Measurements from ENCODE around the gene ZDHHC12.

ZDHHC12 gene

DNA sequence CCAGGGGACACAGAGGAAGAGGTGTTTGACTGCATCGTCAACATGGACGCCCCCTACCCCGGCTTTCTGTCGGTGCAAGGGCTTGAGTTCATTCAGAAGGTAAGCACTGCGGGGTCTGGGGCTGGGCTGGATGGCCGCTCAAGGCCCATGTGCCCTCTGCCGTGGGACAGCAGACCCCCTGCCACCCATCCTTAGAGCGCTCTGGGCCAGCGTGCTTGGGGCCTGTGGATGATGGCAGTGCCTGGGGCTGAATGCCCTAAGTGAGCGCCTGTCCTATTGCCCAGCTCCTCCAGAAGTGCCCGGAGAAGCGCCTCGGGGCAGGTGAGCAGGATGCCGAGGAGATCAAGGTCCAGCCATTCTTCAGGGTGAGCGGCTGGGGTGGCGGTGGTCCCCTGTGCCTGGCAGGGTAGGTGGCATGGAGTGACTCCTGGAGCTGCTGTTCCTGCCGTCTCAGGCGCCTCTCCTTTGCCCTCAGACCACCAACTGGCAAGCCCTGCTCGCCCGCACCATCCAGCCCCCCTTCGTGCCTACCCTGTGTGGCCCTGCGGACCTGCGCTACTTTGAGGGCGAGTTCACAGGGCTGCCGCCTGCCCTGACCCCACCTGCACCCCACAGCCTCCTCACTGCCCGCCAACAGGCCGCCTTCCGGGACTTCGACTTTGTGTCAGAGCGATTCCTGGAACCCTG lies 3.9 kb downstream of the ZDHHC12 start:
- POLR2A ChIA-PET = interaction anchor here (0.6 to 1.1 kb wide), 2 partner anchors 14 to 210 kb away, joined by 3 read pairs; no protein-coding TSS in a partner anchor
- Histone ChIP-seq H3K9me3 (ENCODE audit: control insufficient read depth, insufficient read depth, low read depth, low read length) (no peaks in the 10 kb centered on the region), H3K36me3 (ENCODE audit: control insufficient read depth in 2 of 2, insufficient read depth in 1 of 2, low read length in 2 of 2) (peaks cover 3 to 47% of the 10 kb centered on the region in 2 experiments; a peak in 2 of 3 replicates), H3K4me3 (ENCODE audit: low read depth, low read length) (no peak overlapping the region), H3K4me1 (ENCODE audit: control insufficient read depth, insufficient read depth, low read length) (no peaks in the 10 kb centered on the region), H3K27ac (ENCODE audit: extremely low read depth, low read depth, low read length) (no peak overlapping the region)
- TF ChIP-seq, protein P1, sequence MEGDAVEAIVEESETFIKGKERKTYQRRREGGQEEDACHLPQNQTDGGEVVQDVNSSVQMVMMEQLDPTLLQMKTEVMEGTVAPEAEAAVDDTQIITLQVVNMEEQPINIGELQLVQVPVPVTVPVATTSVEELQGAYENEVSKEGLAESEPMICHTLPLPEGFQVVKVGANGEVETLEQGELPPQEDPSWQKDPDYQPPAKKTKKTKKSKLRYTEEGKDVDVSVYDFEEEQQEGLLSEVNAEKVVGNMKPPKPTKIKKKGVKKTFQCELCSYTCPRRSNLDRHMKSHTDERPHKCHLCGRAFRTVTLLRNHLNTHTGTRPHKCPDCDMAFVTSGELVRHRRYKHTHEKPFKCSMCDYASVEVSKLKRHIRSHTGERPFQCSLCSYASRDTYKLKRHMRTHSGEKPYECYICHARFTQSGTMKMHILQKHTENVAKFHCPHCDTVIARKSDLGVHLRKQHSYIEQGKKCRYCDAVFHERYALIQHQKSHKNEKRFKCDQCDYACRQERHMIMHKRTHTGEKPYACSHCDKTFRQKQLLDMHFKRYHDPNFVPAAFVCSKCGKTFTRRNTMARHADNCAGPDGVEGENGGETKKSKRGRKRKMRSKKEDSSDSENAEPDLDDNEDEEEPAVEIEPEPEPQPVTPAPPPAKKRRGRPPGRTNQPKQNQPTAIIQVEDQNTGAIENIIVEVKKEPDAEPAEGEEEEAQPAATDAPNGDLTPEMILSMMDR (tag by site-specific recombination; IDR thresholded peaks at IDR 0.05) = no peak
- TF ChIP-seq HOXD13 (CRISPR knock-in tag; IDR thresholded peaks at IDR 0.05; ENCODE audit: borderline replicate concordance) (no peak), ZNF157 (tag by site-specific recombination; IDR thresholded peaks at IDR 0.05) (no peak), GLIS1 (tag by site-specific recombination; IDR thresholded peaks at IDR 0.05) (no peak), GLIS2 (tag by site-specific recombination; IDR thresholded peaks at IDR 0.05) (peak; percentile 12; the same call in 1 of the 2 replicates), ZNF423 (tag by site-specific recombination; IDR thresholded peaks at IDR 0.05) (no peak)
- TF ChIP-seq, protein P2, sequence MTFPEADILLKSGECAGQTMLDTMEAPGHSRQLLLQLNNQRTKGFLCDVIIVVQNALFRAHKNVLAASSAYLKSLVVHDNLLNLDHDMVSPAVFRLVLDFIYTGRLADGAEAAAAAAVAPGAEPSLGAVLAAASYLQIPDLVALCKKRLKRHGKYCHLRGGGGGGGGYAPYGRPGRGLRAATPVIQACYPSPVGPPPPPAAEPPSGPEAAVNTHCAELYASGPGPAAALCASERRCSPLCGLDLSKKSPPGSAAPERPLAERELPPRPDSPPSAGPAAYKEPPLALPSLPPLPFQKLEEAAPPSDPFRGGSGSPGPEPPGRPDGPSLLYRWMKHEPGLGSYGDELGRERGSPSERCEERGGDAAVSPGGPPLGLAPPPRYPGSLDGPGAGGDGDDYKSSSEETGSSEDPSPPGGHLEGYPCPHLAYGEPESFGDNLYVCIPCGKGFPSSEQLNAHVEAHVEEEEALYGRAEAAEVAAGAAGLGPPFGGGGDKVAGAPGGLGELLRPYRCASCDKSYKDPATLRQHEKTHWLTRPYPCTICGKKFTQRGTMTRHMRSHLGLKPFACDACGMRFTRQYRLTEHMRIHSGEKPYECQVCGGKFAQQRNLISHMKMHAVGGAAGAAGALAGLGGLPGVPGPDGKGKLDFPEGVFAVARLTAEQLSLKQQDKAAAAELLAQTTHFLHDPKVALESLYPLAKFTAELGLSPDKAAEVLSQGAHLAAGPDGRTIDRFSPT (tag by site-specific recombination; IDR thresholded peaks at IDR 0.05) = peak; percentile 23; the same call in 1 of the 2 replicates
- CTCF ChIA-PET = no interaction called here

GRCh38 chr9:128718475-128718874 lies 5.5 kb downstream of the ZDHHC12 start:
- Histone ChIP-seq H3K4me1 (ENCODE audit: control insufficient read depth, insufficient read depth, low read length) (no peaks in the 10 kb centered on the region), H3K9me3 (ENCODE audit: control insufficient read depth, insufficient read depth, low read depth, low read length) (no peaks in the 10 kb centered on the region), H3K4me3 (ENCODE audit: low read depth, low read length) (no peak overlapping the region), H3K36me3 (ENCODE audit: control insufficient read depth in 2 of 2, insufficient read depth in 1 of 2, low read length in 2 of 2) (peaks cover 3 to 63% of the 10 kb centered on the region in 2 experiments; a peak in 2 of 3 replicates), H3K27ac (ENCODE audit: extremely low read depth, low read depth, low read length) (no peak overlapping the region)
- POLR2A ChIA-PET = interaction anchor here (0.6 to 1.2 kb wide), 4 partner anchors 11 to 602 kb away, joined by 3 to 6 read pairs (median 4); no protein-coding TSS in a partner anchor
- TF ChIP-seq KLF17 (tag by site-specific recombination; IDR thresholded peaks at IDR 0.05) (no peak), ZNF501 (tag by site-specific recombination; IDR thresholded peaks at IDR 0.05) (no peak), HOXA7 (CRISPR knock-in tag; IDR thresholded peaks at IDR 0.05; ENCODE audit: borderline replicate concordance) (no peak), KLF8 (tag by site-specific recombination; IDR thresholded peaks at IDR 0.05) (no peak)
- CTCF ChIA-PET = interaction anchor here (0.7 to 1.6 kb wide), 2 partner anchors 16 to 65 kb away, joined by 4 to 6 read pairs; partner anchors contain the start of gene PKN3

DNA sequence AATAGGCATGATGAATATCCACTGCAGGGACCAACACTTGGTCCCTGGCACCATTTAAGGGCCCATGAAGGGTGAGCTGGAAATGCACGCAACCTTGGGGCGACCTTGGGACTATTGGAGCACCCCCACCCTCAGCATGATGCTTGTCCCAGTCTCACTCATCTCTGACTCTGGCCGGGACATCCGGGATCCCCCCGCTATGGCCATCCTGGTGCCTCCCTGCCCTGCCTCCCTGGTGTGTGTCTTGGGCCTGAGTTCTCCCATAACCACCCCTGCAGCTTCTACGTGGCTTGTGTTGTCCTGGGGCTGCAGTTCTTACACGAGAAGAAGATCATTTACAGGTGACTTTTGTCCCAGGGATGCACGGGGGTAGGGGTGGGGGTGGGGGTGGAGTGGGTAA lies 5.9 kb downstream of the ZDHHC12 start:
- H3K9me3 ChIP-seq (ENCODE audit: control insufficient read depth, insufficient read depth, low read depth, low read length) = no peaks in the 10 kb centered on the region
- no peak overlapping the region for H3K27ac ChIP-seq (ENCODE audit: extremely low read depth, low read depth, low read length)
- TF ChIP-seq ZNF555 (tag by site-specific recombination; conservative IDR thresholded peaks at IDR 0.05) = no peak
- TF ChIP-seq ZBTB48 (tag by site-specific recombination; IDR thresholded peaks at IDR 0.05) = 0 out of 2 replicates have a peak, but pooled peaks have one; percentile 13
- TF ChIP-seq, protein P3, sequence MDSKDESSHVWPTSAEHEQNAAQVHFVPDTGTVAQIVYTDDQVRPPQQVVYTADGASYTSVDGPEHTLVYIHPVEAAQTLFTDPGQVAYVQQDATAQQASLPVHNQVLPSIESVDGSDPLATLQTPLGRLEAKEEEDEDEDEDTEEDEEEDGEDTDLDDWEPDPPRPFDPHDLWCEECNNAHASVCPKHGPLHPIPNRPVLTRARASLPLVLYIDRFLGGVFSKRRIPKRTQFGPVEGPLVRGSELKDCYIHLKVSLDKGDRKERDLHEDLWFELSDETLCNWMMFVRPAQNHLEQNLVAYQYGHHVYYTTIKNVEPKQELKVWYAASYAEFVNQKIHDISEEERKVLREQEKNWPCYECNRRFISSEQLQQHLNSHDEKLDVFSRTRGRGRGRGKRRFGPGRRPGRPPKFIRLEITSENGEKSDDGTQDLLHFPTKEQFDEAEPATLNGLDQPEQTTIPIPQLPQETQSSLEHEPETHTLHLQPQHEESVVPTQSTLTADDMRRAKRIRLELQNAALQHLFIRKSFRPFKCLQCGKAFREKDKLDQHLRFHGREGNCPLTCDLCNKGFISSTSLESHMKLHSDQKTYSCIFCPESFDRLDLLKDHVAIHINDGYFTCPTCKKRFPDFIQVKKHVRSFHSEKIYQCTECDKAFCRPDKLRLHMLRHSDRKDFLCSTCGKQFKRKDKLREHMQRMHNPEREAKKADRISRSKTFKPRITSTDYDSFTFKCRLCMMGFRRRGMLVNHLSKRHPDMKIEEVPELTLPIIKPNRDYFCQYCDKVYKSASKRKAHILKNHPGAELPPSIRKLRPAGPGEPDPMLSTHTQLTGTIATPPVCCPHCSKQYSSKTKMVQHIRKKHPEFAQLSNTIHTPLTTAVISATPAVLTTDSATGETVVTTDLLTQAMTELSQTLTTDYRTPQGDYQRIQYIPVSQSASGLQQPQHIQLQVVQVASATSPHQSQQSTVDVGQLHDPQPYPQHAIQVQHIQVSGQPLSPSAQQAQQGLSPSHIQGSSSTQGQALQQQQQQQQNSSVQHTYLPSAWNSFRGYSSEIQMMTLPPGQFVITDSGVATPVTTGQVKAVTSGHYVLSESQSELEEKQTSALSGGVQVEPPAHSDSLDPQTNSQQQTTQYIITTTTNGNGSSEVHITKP (tag by site-specific recombination; IDR thresholded peaks at IDR 0.05) = peak; percentile 81
- no peak overlapping the region for H3K4me3 ChIP-seq (ENCODE audit: low read depth, low read length)
- ChIA-PET CTCF (interaction anchor here (0.6 to 1.6 kb wide), 3 partner anchors 14 to 210 kb away, joined by 3 to 5 read pairs (median 4); partner anchors contain the start of gene PKN3), POLR2A (interaction anchor here (0.6 to 1.2 kb wide), 3 partner anchors 18 to 49 kb away, joined by 3 to 9 read pairs (median 6); no protein-coding TSS in a partner anchor)
- peaks cover 3 to 67% of the 10 kb centered on the region in 2 experiments; a peak in 2 of 3 replicates for H3K36me3 ChIP-seq (ENCODE audit: control insufficient read depth in 2 of 2, insufficient read depth in 1 of 2, low read length in 2 of 2)
- no peaks in the 10 kb centered on the region for H3K4me1 ChIP-seq (ENCODE audit: control insufficient read depth, insufficient read depth, low read length)

Measured in HEK293 (cell line).